ENCODE measurements around the gene SASH1. TPM values are rescaled to one million over a fixed set of nuclear protein-coding genes. Genes with fewer than 3 reads are reported as not detected.
"Not testable (repeated sequence)": the region's sequence is repeated elsewhere in the genome, so short reads cannot be mapped to it uniquely, and the experiment has no call there.

The SASH1 gene
- total RNA-seq, 2 donors from 2014 or later, result 14.9 to 16.4 TPM

- H3K9me3 ChIP-seq, result no peaks in the 10 kb centered on the region
- DNase-seq, result no peak
- no peaks in the 10 kb centered on the region for H3K36me3 ChIP-seq
- H3K4me3 ChIP-seq, result no peak overlapping the region
- intact Hi-C loops (cut with DNase I), result no loop called here
- H3K27me3 ChIP-seq, result no peaks in the 10 kb centered on the region
- no peaks in the 10 kb centered on the region for H3K4me1 ChIP-seq
- no peak overlapping the region for H3K27ac ChIP-seq
- TF ChIP-seq CTCF (IDR thresholded peaks at IDR 0.05), result no peak
- H3K9ac ChIP-seq (ENCODE audit: low read depth in 2 of 2, low read length in 2 of 2), result no peak overlapping the region
Measured at GRCh38 chr6:148389917-148390316, 47.3 kb downstream of the SASH1 start.

- H3K27me3 ChIP-seq; H3K4me1 ChIP-seq; H3K9me3 ChIP-seq; intact Hi-C loops (cut with DNase I); DNase-seq; H3K36me3 ChIP-seq; H3K9ac ChIP-seq (ENCODE audit: low read depth in 2 of 2, low read length in 2 of 2); H3K4me3 ChIP-seq; H3K27ac ChIP-seq: not testable (repeated sequence)
Measured at GRCh38 chr6:148392127-148392526, 49.5 kb downstream of the SASH1 start.

- no peaks in the 10 kb centered on the region for H3K4me1 ChIP-seq
- no peak for TF ChIP-seq CTCF (IDR thresholded peaks at IDR 0.05)
- H3K27ac ChIP-seq, result no peak overlapping the region
- intact Hi-C loops (cut with DNase I), result no loop called here
- no peaks in the 10 kb centered on the region for H3K27me3 ChIP-seq
- no peak overlapping the region for H3K9ac ChIP-seq (ENCODE audit: low read depth in 2 of 2, low read length in 2 of 2)
- no peaks in the 10 kb centered on the region for H3K9me3 ChIP-seq
- no peak overlapping the region for H3K4me3 ChIP-seq
- DNase-seq, result no peak
- no peaks in the 10 kb centered on the region for H3K36me3 ChIP-seq
Measured at GRCh38 chr6:148392671-148393070, 50.0 kb downstream of the SASH1 start.

GRCh38 chr6:148395583-148396101, 53.0 kb downstream of the SASH1 start:
- no peak for DNase-seq
- no peaks in the 10 kb centered on the region for H3K9me3 ChIP-seq
- H3K4me3 ChIP-seq, result no peak overlapping the region
- H3K9ac ChIP-seq (ENCODE audit: low read depth in 2 of 2, low read length in 2 of 2), result no peak overlapping the region
- H3K27me3 ChIP-seq, result no peaks in the 10 kb centered on the region
- no peaks in the 10 kb centered on the region for H3K4me1 ChIP-seq
- H3K27ac ChIP-seq, result no peak overlapping the region
- TF ChIP-seq CTCF (IDR thresholded peaks at IDR 0.05), result no peak
- intact Hi-C loops (cut with DNase I), result no loop called here
- H3K36me3 ChIP-seq, result no peaks in the 10 kb centered on the region

GRCh38 chr6:148396411-148396810, 53.8 kb downstream of the SASH1 start:
- Histone ChIP-seq H3K4me1 (no peaks in the 10 kb centered on the region), H3K9ac (ENCODE audit: low read depth in 2 of 2, low read length in 2 of 2) (no peak overlapping the region), H3K36me3 (no peaks in the 10 kb centered on the region), H3K27ac (no peak overlapping the region), H3K27me3 (no peaks in the 10 kb centered on the region), H3K4me3 (no peak overlapping the region), H3K9me3 (no peaks in the 10 kb centered on the region)
- DNase-seq, result no peak
- intact Hi-C loops (cut with DNase I), result no loop called here
- TF ChIP-seq CTCF (IDR thresholded peaks at IDR 0.05), result no peak

GRCh38 chr6:148396926-148397325, 54.3 kb downstream of the SASH1 start:
- no peak for DNase-seq
- no peaks in the 10 kb centered on the region for H3K4me1 ChIP-seq
- H3K4me3 ChIP-seq, result no peak overlapping the region
- no peaks in the 10 kb centered on the region for H3K9me3 ChIP-seq
- intact Hi-C loops (cut with DNase I), result no loop called here
- no peak overlapping the region for H3K27ac ChIP-seq
- no peaks in the 10 kb centered on the region for H3K27me3 ChIP-seq
- H3K36me3 ChIP-seq, result no peaks in the 10 kb centered on the region
- TF ChIP-seq CTCF (IDR thresholded peaks at IDR 0.05), result no peak
- no peak overlapping the region for H3K9ac ChIP-seq (ENCODE audit: low read depth in 2 of 2, low read length in 2 of 2)
